Measurements from ENCODE around the gene ETV4. TPM values are rescaled to one million over a fixed set of nuclear protein-coding genes. Genes with fewer than 3 reads are reported as not detected.

ETV4 gene
- total and polyA plus RNA-seq, 2 of the 13 experiments (the other 11 are each of a cell fraction or from before 2014, with no cell fraction given) = 128 to 330 TPM

- TF ChIP-seq, protein P1, sequence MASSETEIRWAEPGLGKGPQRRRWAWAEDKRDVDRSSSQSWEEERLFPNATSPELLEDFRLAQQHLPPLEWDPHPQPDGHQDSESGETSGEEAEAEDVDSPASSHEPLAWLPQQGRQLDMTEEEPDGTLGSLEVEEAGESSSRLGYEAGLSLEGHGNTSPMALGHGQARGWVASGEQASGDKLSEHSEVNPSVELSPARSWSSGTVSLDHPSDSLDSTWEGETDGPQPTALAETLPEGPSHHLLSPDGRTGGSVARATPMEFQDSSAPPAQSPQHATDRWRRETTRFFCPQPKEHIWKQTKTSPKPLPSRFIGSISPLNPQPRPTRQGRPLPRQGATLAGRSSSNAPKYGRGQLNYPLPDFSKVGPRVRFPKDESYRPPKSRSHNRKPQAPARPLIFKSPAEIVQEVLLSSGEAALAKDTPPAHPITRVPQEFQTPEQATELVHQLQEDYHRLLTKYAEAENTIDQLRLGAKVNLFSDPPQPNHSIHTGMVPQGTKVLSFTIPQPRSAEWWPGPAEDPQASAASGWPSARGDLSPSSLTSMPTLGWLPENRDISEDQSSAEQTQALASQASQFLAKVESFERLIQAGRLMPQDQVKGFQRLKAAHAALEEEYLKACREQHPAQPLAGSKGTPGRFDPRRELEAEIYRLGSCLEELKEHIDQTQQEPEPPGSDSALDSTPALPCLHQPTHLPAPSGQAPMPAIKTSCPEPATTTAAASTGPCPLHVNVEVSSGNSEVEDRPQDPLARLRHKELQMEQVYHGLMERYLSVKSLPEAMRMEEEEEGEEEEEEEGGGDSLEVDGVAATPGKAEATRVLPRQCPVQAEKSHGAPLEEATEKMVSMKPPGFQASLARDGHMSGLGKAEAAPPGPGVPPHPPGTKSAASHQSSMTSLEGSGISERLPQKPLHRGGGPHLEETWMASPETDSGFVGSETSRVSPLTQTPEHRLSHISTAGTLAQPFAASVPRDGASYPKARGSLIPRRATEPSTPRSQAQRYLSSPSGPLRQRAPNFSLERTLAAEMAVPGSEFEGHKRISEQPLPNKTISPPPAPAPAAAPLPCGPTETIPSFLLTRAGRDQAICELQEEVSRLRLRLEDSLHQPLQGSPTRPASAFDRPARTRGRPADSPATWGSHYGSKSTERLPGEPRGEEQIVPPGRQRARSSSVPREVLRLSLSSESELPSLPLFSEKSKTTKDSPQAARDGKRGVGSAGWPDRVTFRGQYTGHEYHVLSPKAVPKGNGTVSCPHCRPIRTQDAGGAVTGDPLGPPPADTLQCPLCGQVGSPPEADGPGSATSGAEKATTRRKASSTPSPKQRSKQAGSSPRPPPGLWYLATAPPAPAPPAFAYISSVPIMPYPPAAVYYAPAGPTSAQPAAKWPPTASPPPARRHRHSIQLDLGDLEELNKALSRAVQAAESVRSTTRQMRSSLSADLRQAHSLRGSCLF (CRISPR knock-in tag; IDR thresholded peaks at IDR 0.05; ENCODE audit: borderline replicate concordance) = no peak
- TF ChIP-seq ZNF317 (CRISPR knock-in tag; IDR thresholded peaks at IDR 0.05) (no peak), ZNF552 (CRISPR knock-in tag; IDR thresholded peaks at IDR 0.05; ENCODE audit: borderline replicate concordance) (0 out of 2 replicates have a peak, but pooled peaks have one; percentile 18), PRPF4 (IDR thresholded peaks at IDR 0.05; ENCODE audit: low read depth, low read length, poor library complexity, severe bottlenecking) (no peak), ZNF263 (CRISPR knock-in tag; IDR thresholded peaks at IDR 0.05) (peak; percentile 89), NR2F1 (CRISPR knock-in tag; IDR thresholded peaks at IDR 0.05) (peak in 1 of 2 experiments; percentile 67; a peak in 1 of 4 replicates), TAF15 (IDR thresholded peaks at IDR 0.05; ENCODE audit: low read depth, low read length, poor library complexity, severe bottlenecking) (no peak), ZNF607 (CRISPR knock-in tag; IDR thresholded peaks at IDR 0.05; ENCODE audit: borderline replicate concordance) (no peak), SOX5 (CRISPR knock-in tag; IDR thresholded peaks at IDR 0.05; ENCODE audit: borderline replicate concordance) (0 out of 2 replicates have a peak, but pooled peaks have one; percentile 32), ZNF660 (CRISPR knock-in tag; IDR thresholded peaks at IDR 0.05; ENCODE audit: borderline replicate concordance, low read depth) (no peak), ZNF788 (CRISPR knock-in tag; IDR thresholded peaks at IDR 0.05; ENCODE audit: borderline replicate concordance) (no peak; the same call in 1 of the 2 replicates), NR2F6 (IDR thresholded peaks at IDR 0.05) (peak; percentile 72), NR2F6 (CRISPR knock-in tag; IDR thresholded peaks at IDR 0.05) (peak; percentile 87), PTBP1 (IDR thresholded peaks at IDR 0.05; ENCODE audit: low read depth, low read length, poor library complexity, severe bottlenecking) (no peak), ZMYM3 (CRISPR knock-in tag; IDR thresholded peaks at IDR 0.05) (peak; percentile 82)
- TF ChIP-seq, protein P2, sequence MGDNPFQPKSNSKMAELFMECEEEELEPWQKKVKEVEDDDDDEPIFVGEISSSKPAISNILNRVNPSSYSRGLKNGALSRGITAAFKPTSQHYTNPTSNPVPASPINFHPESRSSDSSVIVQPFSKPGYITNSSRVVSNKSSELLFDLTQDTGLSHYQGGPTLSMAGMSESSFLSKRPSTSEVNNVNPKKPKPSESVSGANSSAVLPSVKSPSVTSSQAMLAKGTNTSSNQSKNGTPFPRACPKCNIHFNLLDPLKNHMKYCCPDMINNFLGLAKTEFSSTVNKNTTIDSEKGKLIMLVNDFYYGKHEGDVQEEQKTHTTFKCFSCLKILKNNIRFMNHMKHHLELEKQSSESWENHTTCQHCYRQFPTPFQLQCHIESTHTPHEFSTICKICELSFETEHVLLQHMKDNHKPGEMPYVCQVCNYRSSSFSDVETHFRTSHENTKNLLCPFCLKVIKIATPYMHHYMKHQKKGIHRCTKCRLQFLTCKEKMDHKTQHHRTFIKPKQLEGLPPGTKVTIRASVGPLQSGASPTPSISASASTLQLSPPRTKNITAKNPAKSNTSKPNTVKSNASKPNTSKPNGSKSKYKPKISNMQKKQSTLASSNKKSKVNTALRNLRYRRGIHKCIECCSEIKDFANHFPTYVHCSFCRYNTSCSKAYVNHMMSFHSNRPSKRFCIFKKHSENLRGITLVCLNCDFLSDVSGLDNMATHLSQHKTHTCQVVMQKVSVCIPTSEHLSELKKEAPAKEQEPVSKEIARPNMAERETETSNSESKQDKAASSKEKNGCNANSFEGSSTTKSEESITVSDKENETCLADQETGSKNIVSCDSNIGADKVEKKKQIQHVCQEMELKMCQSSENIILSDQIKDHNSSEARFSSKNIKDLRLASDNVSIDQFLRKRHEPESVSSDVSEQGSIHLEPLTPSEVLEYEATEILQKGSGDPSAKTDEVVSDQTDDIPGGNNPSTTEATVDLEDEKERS (CRISPR knock-in tag; IDR thresholded peaks at IDR 0.05) = 0 out of 2 replicates have a peak, but pooled peaks have one; percentile 51
- TF ChIP-seq, protein P3, sequence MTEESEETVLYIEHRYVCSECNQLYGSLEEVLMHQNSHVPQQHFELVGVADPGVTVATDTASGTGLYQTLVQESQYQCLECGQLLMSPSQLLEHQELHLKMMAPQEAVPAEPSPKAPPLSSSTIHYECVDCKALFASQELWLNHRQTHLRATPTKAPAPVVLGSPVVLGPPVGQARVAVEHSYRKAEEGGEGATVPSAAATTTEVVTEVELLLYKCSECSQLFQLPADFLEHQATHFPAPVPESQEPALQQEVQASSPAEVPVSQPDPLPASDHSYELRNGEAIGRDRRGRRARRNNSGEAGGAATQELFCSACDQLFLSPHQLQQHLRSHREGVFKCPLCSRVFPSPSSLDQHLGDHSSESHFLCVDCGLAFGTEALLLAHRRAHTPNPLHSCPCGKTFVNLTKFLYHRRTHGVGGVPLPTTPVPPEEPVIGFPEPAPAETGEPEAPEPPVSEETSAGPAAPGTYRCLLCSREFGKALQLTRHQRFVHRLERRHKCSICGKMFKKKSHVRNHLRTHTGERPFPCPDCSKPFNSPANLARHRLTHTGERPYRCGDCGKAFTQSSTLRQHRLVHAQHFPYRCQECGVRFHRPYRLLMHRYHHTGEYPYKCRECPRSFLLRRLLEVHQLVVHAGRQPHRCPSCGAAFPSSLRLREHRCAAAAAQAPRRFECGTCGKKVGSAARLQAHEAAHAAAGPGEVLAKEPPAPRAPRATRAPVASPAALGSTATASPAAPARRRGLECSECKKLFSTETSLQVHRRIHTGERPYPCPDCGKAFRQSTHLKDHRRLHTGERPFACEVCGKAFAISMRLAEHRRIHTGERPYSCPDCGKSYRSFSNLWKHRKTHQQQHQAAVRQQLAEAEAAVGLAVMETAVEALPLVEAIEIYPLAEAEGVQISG (CRISPR knock-in tag; IDR thresholded peaks at IDR 0.05) = peak; percentile 52; the same call in 1 of the 2 replicates
These were observed 42.7 kb upstream of the ETV4 start (continued) for GRCh38 chr17:43588664-43589435.
